ENCODE results near the gene RAP1A.

RAP1A gene

GRCh38 chr1:111720274-111720976 lies 100.8 kb downstream of the RAP1A start:
- Mint-ChIP-seq H3K4me1 (ENCODE audit: low read depth) (peaks cover 15% of the 10 kb centered on the region), H3K27ac (peak overlapping the region; percentile 52), H3K27me3 (ENCODE audit: low read depth) (no peaks in the 10 kb centered on the region), H3K36me3 (ENCODE audit: low read depth) (peaks cover 13% of the 10 kb centered on the region), H3K9me3 (no peaks in the 10 kb centered on the region), H3K4me3 (no peak overlapping the region)

DNA sequence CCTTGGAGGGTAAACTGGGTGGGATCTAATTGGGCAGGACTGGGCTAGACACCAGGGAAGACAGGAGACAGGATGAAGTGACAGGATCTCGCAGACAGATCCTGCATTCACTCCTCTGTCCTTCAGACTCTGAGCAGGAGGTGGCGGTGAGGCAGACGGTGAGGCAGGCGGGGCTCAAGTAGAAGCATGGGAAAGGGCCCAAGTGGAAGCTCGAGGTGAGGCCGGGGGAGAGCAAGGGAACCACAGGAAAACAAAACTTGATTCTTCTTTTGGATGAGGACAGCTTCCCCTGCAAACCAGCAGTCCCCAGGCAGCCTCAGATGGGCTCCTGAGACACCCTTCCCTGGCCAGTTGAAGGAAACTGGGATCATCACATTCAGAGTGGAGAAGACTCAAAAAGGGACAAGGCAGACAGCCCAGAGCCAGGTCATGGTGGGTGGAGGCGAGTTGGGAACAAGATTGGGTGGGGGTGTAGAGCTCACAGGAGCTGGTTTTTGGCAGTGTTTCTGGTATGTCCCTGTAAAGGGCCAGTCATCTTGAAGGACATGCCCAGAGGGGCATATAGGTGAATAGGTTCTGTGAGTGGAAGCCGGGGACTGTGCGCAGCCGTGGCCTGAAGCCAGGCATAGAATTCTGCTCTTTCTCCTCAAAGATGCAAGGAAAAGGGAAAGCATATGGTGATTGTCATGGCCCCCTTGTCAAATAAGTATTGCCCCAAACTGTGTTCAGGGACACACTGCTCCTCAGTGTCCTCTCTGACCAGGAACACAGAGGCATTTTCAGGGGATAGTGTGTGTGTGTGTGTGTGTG lies 101.6 kb downstream of the RAP1A start:
- peaks cover 13% of the 10 kb centered on the region for H3K36me3 Mint-ChIP-seq (ENCODE audit: low read depth)
- H3K4me1 Mint-ChIP-seq (ENCODE audit: low read depth), result peaks cover 15% of the 10 kb centered on the region
- no peaks in the 10 kb centered on the region for H3K9me3 Mint-ChIP-seq
- no peaks in the 10 kb centered on the region for H3K27me3 Mint-ChIP-seq (ENCODE audit: low read depth)
- H3K27ac Mint-ChIP-seq, result peak overlapping the region; percentile 62
- no peak overlapping the region for H3K4me3 Mint-ChIP-seq

- Mint-ChIP-seq H3K4me3 (no peak overlapping the region), H3K9me3 (no peaks in the 10 kb centered on the region), H3K4me1 (ENCODE audit: low read depth) (peaks cover 15% of the 10 kb centered on the region), H3K27me3 (ENCODE audit: low read depth) (no peaks in the 10 kb centered on the region), H3K27ac (no peak overlapping the region), H3K36me3 (ENCODE audit: low read depth) (peaks cover 5% of the 10 kb centered on the region)
Measured at GRCh38 chr1:111723091-111723806, 103.7 kb downstream of the RAP1A start.

GRCh38 chr1:111723871-111724270 lies 104.3 kb downstream of the RAP1A start:
- Mint-ChIP-seq H3K4me3 (no peak overlapping the region), H3K4me1 (ENCODE audit: low read depth) (peaks cover 15% of the 10 kb centered on the region), H3K27me3 (ENCODE audit: low read depth) (no peaks in the 10 kb centered on the region), H3K9me3 (no peaks in the 10 kb centered on the region), H3K27ac (no peak overlapping the region), H3K36me3 (ENCODE audit: low read depth) (peaks cover 5% of the 10 kb centered on the region)

- H3K4me1 Mint-ChIP-seq (ENCODE audit: low read depth), result peaks cover 13% of the 10 kb centered on the region
- H3K27me3 Mint-ChIP-seq (ENCODE audit: low read depth), result no peaks in the 10 kb centered on the region
- H3K9me3 Mint-ChIP-seq, result no peaks in the 10 kb centered on the region
- no peak overlapping the region for H3K4me3 Mint-ChIP-seq
- H3K36me3 Mint-ChIP-seq (ENCODE audit: low read depth), result peaks cover 2% of the 10 kb centered on the region
- no peak overlapping the region for H3K27ac Mint-ChIP-seq
Measured at GRCh38 chr1:111725192-111725591, 105.6 kb downstream of the RAP1A start.

DNA sequence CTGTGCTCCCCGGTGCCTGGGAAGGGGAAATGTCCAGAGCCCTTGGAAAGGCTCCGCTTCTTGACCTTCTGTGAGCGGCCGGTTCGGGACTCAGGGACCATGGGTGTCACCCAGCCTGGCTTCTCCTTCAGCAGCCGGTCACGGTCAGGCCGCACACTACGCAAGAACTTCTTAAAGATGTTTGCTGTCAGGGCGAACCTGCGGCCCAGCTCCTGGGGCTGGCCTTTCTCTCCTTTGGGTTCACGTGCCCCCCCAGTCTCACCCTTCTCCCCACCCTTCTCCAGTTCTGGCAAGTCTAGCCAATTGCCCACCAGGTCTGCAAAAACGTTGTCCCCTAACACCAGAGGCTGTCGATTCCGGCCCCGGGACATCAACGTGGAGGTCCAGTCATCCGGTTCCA lies 107.5 kb downstream of the RAP1A start:
- Mint-ChIP-seq H3K27me3 (ENCODE audit: low read depth) (no peaks in the 10 kb centered on the region), H3K9me3 (no peaks in the 10 kb centered on the region), H3K27ac (no peak overlapping the region), H3K36me3 (ENCODE audit: low read depth) (no peaks in the 10 kb centered on the region), H3K4me3 (no peak overlapping the region), H3K4me1 (ENCODE audit: low read depth) (peaks cover 6% of the 10 kb centered on the region)

DNA sequence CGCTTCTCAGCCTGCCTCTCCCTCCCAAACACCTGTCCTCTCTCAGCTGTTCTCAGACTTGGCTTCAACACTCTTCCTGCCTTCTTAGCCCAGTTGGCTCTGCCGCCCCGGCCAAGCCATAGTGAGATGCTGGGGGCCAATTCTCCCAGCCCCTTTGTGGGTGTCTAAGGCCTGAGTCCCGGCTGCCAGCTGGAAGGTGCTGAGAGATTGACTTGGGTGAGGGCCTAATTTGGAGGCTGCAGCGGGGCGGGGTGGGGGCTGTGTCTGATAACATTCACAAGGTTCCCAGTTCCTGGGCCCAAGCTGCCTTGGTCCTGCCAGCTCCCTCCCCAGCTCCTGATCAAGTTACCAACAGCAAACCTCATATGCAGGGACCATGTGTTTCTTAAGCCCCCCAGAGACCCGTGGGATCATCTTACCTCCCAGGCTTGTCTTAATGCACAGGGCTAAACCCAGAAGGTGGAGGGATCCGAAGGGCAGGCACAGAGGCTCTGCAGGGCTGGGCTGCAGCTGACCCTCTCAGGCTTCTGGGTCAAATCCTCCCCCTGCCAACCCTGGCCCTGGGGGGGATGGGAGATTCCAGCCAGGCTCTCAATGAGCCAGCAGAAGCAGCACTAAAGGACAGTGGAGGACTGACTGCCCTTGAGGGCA lies 109.8 kb downstream of the RAP1A start:
- Mint-ChIP-seq H3K36me3 (ENCODE audit: low read depth) (no peaks in the 10 kb centered on the region), H3K27ac (no peak overlapping the region), H3K27me3 (ENCODE audit: low read depth) (no peaks in the 10 kb centered on the region), H3K4me3 (no peak overlapping the region), H3K9me3 (no peaks in the 10 kb centered on the region), H3K4me1 (ENCODE audit: low read depth) (no peaks in the 10 kb centered on the region)

- Mint-ChIP-seq H3K27me3 (ENCODE audit: low read depth) (no peaks in the 10 kb centered on the region), H3K27ac (no peak overlapping the region), H3K4me3 (no peak overlapping the region), H3K4me1 (ENCODE audit: low read depth) (no peaks in the 10 kb centered on the region), H3K36me3 (ENCODE audit: low read depth) (no peaks in the 10 kb centered on the region), H3K9me3 (no peaks in the 10 kb centered on the region)
Measured at GRCh38 chr1:111729946-111730681, 110.5 kb downstream of the RAP1A start.

DNA sequence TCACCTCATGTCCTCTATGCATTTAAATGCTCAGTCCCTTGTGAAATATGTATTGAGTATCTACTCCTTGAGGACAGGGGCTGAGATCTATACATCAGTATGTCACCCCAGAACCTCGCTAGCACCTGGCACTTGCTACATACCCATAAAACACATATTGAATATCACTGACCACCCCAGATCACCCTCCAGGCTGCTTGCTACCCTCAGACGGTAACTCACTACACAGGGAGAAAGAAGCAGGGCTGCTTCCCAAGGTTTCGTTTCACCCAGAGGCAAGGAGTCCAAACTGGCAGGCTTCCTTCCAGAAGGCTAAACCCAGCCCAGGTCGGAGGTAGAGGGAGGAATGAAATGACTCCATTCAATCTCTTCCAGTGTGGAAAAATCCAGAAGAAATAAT lies 111.1 kb downstream of the RAP1A start:
- no peaks in the 10 kb centered on the region for H3K9me3 Mint-ChIP-seq
- H3K36me3 Mint-ChIP-seq (ENCODE audit: low read depth), result no peaks in the 10 kb centered on the region
- H3K27ac Mint-ChIP-seq, result no peak overlapping the region
- H3K4me3 Mint-ChIP-seq, result no peak overlapping the region
- H3K4me1 Mint-ChIP-seq (ENCODE audit: low read depth), result no peaks in the 10 kb centered on the region
- no peaks in the 10 kb centered on the region for H3K27me3 Mint-ChIP-seq (ENCODE audit: low read depth)

GRCh38 chr1:111731956-111732355 lies 112.4 kb downstream of the RAP1A start:
- Mint-ChIP-seq H3K36me3 (ENCODE audit: low read depth) (no peaks in the 10 kb centered on the region), H3K4me1 (ENCODE audit: low read depth) (no peaks in the 10 kb centered on the region), H3K9me3 (no peaks in the 10 kb centered on the region), H3K27me3 (ENCODE audit: low read depth) (peaks cover 5% of the 10 kb centered on the region), H3K27ac (no peak overlapping the region), H3K4me3 (no peak overlapping the region)

GRCh38 chr1:111732718-111733117 lies 113.1 kb downstream of the RAP1A start:
- Mint-ChIP-seq H3K4me3 (no peak overlapping the region), H3K27me3 (ENCODE audit: low read depth) (peaks cover 12% of the 10 kb centered on the region), H3K36me3 (ENCODE audit: low read depth) (no peaks in the 10 kb centered on the region), H3K27ac (no peak overlapping the region), H3K4me1 (ENCODE audit: low read depth) (peaks cover 4% of the 10 kb centered on the region), H3K9me3 (no peaks in the 10 kb centered on the region)

GRCh38 chr1:111733183-111733991 lies 113.8 kb downstream of the RAP1A start:
- no peaks in the 10 kb centered on the region for H3K9me3 Mint-ChIP-seq
- no peaks in the 10 kb centered on the region for H3K36me3 Mint-ChIP-seq (ENCODE audit: low read depth)
- H3K4me1 Mint-ChIP-seq (ENCODE audit: low read depth), result peaks cover 7% of the 10 kb centered on the region
- H3K27me3 Mint-ChIP-seq (ENCODE audit: low read depth), result peaks cover 17% of the 10 kb centered on the region
- H3K27ac Mint-ChIP-seq, result no peak overlapping the region
- no peak overlapping the region for H3K4me3 Mint-ChIP-seq

DNA sequence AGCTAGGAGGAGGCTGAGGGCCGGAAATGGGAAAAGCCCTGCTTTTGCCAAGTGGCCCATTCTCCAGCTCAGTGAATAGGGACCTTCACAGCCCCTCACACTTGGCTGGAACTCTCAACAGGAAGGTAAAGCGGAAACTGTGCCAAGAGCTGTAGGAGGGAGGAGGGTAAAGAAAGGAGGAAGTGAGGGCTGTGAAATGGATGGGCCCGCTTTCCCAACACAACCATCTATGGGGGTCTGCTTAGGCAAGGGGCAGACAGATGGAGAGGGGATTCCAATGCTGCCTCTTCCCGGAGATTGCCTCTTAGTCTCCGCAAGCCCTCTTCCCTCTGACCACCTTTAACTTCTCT lies 114.4 kb downstream of the RAP1A start:
- peaks cover 21% of the 10 kb centered on the region for H3K27me3 Mint-ChIP-seq (ENCODE audit: low read depth)
- no peaks in the 10 kb centered on the region for H3K9me3 Mint-ChIP-seq
- H3K27ac Mint-ChIP-seq, result no peak overlapping the region
- H3K4me3 Mint-ChIP-seq, result no peak overlapping the region
- H3K36me3 Mint-ChIP-seq (ENCODE audit: low read depth), result no peaks in the 10 kb centered on the region
- H3K4me1 Mint-ChIP-seq (ENCODE audit: low read depth), result peaks cover 10% of the 10 kb centered on the region
